ENCODE measurements around the gene HSH2D.
"Not testable (repeated sequence)": the region's sequence is repeated elsewhere in the genome, so short reads cannot be mapped to it uniquely, and the experiment has no call there.

Gene HSH2D

DNA sequence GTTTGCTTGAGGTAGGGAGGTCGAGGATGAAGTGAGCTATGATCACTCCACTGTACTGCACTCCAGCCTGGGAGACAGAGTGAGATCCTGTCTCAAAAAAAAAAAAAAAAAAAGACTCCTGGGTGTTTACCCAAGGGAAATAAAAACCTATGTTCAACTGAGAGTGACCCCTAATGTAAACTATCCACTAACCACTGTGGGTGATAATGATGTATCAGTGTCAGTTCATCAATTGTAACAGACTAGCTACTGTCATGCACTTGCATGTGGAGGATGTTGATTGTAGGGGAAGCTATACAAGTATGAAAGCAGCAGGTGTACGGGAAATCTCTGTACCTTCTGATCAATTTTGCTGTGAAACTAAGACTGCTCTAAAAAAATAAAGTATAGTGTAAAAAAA is 32.5 kb downstream of the HSH2D start:
- DNase-seq (ENCODE audit: low read depth), result no peak
- no peak overlapping the region for H3K4me3 ChIP-seq (ENCODE audit: low read depth, low read length)
- TF ChIP-seq MYC (IDR thresholded peaks at IDR 0.05; ENCODE audit: low read depth, low read length) (no peak), POLR2A (IDR thresholded peaks at IDR 0.05; ENCODE audit: extremely low read depth, insufficient read length) (no peak), CTCF (IDR thresholded peaks at IDR 0.05; ENCODE audit: low read depth, low read length) (no peak)
- TF ChIP-seq, protein P1, sequence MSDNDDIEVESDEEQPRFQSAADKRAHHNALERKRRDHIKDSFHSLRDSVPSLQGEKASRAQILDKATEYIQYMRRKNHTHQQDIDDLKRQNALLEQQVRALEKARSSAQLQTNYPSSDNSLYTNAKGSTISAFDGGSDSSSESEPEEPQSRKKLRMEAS (IDR thresholded peaks at IDR 0.05; ENCODE audit: low read depth, low read length), result no peak

GRCh38 chr19:16178866-16179265 is 35.4 kb downstream of the HSH2D start:
- not testable (repeated sequence) for H3K4me3 ChIP-seq (ENCODE audit: low read depth, low read length)
- peak; percentile 71 for DNase-seq (ENCODE audit: low read depth)

DNA sequence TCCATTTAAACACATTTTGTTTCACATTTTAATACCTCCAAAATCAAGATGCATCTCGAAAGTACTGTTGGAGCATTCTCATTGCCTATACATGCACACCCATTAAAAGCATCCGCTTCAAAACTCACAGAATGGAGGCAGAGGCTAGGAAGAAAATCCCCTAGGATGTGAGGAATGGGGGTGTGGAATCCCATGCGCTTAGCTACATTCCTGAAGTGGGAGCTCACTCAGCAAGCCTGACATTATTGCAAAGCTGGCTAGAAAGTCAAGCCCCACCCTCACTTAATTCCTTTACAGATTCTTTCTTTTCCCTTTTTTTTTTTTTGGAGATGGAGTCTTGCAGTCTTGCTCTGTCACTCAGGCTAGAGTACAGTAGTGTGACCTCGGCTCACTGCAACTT is 37.1 kb downstream of the HSH2D start:
- DNase-seq (ENCODE audit: low read depth), result no peak
- no peak overlapping the region for H3K4me3 ChIP-seq (ENCODE audit: low read depth, low read length)
- TF ChIP-seq POLR2A (IDR thresholded peaks at IDR 0.05; ENCODE audit: extremely low read depth, insufficient read length), result no peak
- no peak for TF ChIP-seq MYC (IDR thresholded peaks at IDR 0.05; ENCODE audit: low read depth, low read length)
- no peak for TF ChIP-seq CTCF (IDR thresholded peaks at IDR 0.05; ENCODE audit: low read depth, low read length)
- TF ChIP-seq, protein P1 (IDR thresholded peaks at IDR 0.05; ENCODE audit: low read depth, low read length), result no peak

GRCh38 chr19:16184665-16185122 is 41.2 kb downstream of the HSH2D start:
- no peak for TF ChIP-seq MYC (IDR thresholded peaks at IDR 0.05; ENCODE audit: low read depth, low read length)
- H3K4me3 ChIP-seq (ENCODE audit: low read depth, low read length), result peak overlapping the region; percentile 41
- DNase-seq (ENCODE audit: low read depth), result no peak

DNA sequence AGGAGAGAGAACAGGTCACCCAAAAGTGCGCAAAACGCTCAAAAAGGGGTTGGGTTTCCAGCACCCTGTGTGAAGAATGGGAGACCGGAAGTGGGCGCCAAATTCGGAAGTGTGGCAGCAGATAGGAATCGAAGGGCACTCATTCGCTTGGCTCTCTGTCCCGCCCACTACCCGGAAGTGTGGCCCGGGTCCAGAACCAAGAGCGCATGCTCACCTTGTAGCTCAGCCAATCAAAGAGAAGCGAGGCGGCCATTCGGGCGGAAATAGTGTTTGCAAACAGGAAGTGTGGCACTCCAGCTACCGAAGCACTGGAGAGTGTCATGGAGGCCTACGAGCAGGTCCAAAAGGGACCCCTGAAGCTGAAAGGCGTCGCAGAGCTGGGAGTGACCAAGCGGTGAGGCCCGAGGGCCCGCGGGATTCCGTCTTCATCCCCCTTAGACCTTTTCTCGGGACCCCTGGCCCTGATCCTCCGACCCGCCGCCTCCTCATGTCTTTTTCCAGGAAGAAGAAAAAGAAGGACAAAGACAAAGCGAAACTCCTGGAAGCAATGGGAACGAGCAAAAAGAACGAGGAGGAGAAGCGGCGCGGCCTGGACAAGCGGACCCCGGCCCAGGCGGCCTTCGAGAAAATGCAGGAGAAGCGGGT is 41.8 kb downstream of the HSH2D start, which contains the start of gene FAM32A:
Gene FAM32A, plus strand, starts transcription at position 288 of the 645 bp plus-strand sequence. Its CDS starts 33 bp downstream, at position 321.
- DNase-seq (ENCODE audit: low read depth), result peak; percentile 99
- peak; percentile 72 for TF ChIP-seq POLR2A (IDR thresholded peaks at IDR 0.05; ENCODE audit: extremely low read depth, insufficient read length)
- TF ChIP-seq MYC (IDR thresholded peaks at IDR 0.05; ENCODE audit: low read depth, low read length), result 0 out of 2 replicates have a peak, but pooled peaks have one; percentile 28
- TF ChIP-seq CTCF (IDR thresholded peaks at IDR 0.05; ENCODE audit: low read depth, low read length), result no peak
- TF ChIP-seq, protein P1 (IDR thresholded peaks at IDR 0.05; ENCODE audit: low read depth, low read length), result peak; percentile 50; the same call in 1 of the 2 replicates
- H3K4me3 ChIP-seq (ENCODE audit: low read depth, low read length), result peak within 1 kb of the TSS; percentile 95

DNA sequence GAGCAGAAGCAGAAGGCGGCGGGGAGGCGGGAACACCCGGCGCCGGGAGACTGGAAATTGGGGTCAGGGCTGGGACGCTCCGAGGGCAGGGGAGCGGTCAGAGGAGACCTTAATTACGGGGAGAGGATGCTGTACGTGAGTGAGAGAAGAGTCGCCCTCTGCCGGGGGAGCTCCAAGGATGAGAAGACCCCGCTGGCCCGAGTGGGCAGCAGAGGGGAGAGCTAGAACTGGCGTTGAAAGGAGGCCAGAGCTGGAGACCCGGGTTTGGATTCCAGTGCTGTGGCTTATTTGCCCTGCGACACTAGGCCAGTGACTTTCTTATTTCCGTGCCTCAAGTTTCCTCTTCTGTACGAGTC is 42.3 kb downstream of the HSH2D start:
- peak; percentile 43 for TF ChIP-seq CTCF (IDR thresholded peaks at IDR 0.05; ENCODE audit: low read depth, low read length)
- no peak for TF ChIP-seq MYC (IDR thresholded peaks at IDR 0.05; ENCODE audit: low read depth, low read length)
- H3K4me3 ChIP-seq (ENCODE audit: low read depth, low read length), result peak overlapping the region; percentile 95
- peak; percentile 73 for DNase-seq (ENCODE audit: low read depth)

- no peak overlapping the region for H3K4me3 ChIP-seq (ENCODE audit: low read depth, low read length)
- TF ChIP-seq CTCF (IDR thresholded peaks at IDR 0.05; ENCODE audit: low read depth, low read length) (no peak), MYC (IDR thresholded peaks at IDR 0.05; ENCODE audit: low read depth, low read length) (no peak), POLR2A (IDR thresholded peaks at IDR 0.05; ENCODE audit: extremely low read depth, insufficient read length) (no peak)
- TF ChIP-seq, protein P1 (IDR thresholded peaks at IDR 0.05; ENCODE audit: low read depth, low read length), result no peak
- no peak for DNase-seq (ENCODE audit: low read depth)
These were observed 45.0 kb downstream of the HSH2D start for GRCh38 chr19:16188521-16188920.

Measured in NB4 (cell line).